RWPE1 (cell line): ENCODE data around the gene C22orf39.

ENCODE experiments used
- CTCF ChIA-PET: fragments of 350-600 bp; sonication (Branson Sonifier 250); formaldehyde crosslinking; extraction: SDS; loops from one replicate; lab custom pipeline; 2021; lab: Yijun Ruan, JAX
- POLR2A ChIA-PET: fragments of 400-600 bp; formaldehyde crosslinking; extraction: SDS; loops from one replicate; lab custom pipeline; 2020; ENCODE audit warnings: antibody characterized with exemption; ENCODE audit not compliant: low non-redundant PET; lab: Yijun Ruan, JAX
- DNase-seq: peaks from one replicate; pipeline ENCODE4 v3.0.0; 2012; ENCODE audit warnings: low spot score
- H3K27ac ChIP-seq: fragments of 450-650 bp; 2 replicates; pipeline ENCODE4 v1.5.1; 2017
- TF ChIP-seq, protein P1 (sequence below): fragments of 450-650 bp; conservative IDR thresholded peaks from 2 replicates; pipeline ENCODE4 v1.5.1; 2017; ENCODE audit warnings: low read depth, mild to moderate bottlenecking

C22orf39 gene

DNA sequence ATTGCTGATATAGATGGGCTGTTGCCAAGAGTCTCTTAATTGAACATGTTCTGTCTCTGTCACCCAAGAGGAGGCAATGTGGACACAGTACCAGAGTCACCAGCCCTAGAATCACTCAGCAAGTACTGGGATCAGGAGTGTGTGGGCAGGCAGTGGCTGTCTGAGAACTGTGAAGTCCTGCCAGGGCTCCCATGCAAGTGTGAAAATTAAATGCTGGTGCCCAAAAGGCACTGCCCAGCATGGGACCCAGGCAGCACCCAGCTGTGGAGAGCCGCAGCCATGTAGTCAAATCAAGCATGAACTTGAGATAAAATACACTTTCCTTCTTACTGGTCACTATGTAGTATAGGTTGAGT lies 35.8 kb downstream of the C22orf39 start:
- no peak overlapping the region for H3K27ac ChIP-seq
- POLR2A ChIA-PET, result no interaction called here
- TF ChIP-seq, protein P1, sequence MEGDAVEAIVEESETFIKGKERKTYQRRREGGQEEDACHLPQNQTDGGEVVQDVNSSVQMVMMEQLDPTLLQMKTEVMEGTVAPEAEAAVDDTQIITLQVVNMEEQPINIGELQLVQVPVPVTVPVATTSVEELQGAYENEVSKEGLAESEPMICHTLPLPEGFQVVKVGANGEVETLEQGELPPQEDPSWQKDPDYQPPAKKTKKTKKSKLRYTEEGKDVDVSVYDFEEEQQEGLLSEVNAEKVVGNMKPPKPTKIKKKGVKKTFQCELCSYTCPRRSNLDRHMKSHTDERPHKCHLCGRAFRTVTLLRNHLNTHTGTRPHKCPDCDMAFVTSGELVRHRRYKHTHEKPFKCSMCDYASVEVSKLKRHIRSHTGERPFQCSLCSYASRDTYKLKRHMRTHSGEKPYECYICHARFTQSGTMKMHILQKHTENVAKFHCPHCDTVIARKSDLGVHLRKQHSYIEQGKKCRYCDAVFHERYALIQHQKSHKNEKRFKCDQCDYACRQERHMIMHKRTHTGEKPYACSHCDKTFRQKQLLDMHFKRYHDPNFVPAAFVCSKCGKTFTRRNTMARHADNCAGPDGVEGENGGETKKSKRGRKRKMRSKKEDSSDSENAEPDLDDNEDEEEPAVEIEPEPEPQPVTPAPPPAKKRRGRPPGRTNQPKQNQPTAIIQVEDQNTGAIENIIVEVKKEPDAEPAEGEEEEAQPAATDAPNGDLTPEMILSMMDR, result no peak
- CTCF ChIA-PET, result no interaction called here
- DNase-seq, result no peak

DNA sequence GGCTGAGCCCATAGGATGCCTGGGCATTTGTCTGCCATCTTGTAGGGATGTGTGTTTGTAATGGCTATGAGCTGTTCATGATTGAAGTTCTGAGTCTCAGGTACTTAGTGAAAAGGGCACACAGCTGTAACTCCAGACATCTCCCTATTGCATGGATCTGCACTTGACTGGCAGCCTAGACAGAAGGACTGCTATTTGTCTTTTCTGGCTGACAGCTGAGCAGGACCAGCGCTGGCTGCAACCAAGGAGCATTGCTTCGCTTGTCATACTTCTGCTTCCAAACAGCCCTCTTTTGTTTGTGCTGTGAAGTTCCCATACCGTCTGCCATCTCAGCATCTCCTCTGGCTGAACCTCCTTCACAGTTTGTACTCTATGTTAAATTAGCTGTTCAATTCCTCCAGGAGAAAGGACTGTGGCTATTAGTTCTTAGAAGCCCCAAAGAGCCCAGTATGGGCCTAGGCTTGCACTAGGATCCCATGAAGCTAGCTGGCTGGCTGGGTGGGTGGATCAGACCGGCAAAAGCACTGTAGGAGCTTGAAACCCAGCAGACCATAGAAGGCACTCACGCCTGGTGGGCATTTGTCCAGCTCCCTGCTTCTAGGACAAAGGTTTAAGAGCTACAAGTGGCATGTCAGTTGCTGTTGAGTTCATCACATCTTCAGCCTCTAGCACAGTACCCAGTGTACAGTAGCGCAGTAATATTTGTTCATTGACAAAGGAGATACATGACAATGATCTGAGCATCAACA lies 36.4 kb downstream of the C22orf39 start:
- ChIA-PET CTCF (no interaction called here), POLR2A (no interaction called here)
- TF ChIP-seq, protein P1, result no peak
- H3K27ac ChIP-seq, result no peak overlapping the region
- DNase-seq, result no peak

DNA sequence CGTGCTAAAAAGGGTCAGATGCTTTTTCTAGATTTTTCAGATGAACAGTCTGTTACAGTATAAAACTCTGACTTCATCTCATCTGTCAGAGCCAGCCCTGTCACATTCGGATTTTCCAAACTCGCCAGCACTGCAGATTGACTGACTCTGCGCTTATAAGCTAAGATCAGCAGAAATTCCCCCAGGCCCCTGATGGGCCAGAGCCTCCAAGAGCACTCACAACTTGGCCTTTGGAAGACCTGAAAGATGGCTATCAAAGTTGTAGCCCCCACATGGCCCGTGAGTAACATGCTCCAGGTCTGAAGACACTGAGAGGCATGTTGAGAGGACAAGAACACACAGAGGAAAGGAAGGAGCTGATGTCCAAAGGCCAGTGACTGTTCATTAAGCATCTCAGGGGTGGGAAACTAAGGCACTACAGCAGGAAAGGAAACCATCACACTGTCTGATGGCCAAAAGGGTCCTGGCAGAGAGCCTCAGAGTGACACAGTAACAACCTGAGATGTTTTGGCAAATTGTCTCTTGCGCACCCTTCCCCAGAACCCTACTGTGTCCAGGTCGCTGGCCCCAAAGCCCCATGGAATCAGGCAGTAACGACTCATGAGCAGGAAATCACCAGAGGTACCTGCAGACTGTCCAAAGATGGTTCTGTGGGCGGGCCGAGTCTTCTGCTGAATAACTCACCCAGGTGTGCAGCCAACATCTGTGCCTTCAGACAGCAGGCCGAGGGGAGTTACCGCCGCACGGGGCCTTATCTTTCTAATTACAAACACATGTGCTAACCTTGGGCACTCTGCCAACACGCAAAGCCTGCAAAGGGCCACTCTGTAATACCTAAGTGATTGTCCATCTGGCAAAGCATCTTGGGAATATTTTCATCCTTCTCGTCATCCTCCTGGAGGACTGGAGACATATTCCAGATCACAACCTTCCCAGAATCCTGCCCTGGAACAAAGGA lies 39.6 kb downstream of the C22orf39 start:
- CTCF ChIA-PET, result no interaction called here
- DNase-seq, result no peak
- no peak overlapping the region for H3K27ac ChIP-seq
- TF ChIP-seq, protein P1, result no peak
- POLR2A ChIA-PET, result no interaction called here

DNA sequence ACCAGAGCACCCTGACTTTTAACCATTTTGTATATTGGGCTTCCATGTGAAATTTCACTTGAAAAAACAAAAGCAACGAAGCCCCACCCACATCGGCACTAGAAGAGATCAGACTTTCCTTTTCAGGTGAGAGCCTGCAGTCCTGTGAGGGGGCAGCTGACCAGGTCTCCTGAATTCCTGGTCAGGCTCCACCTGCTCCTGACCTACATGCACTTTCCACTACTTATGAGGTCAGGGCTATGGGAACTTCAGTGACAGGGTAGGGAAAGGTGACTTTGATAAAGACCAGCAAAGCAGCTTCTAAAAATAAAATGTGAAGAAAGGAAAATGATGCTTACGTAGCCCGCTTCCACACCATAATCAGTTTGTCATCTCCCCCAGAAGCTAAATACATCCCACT lies 40.7 kb downstream of the C22orf39 start:
- TF ChIP-seq, protein P1, result no peak
- H3K27ac ChIP-seq, result no peak overlapping the region
- CTCF ChIA-PET, result interaction anchor here (0.5 to 1.0 kb wide), 2 partner anchors 16 to 58 kb away, joined by 3 read pairs; no protein-coding TSS in a partner anchor
- no peak for DNase-seq
- POLR2A ChIA-PET, result no interaction called here

DNA sequence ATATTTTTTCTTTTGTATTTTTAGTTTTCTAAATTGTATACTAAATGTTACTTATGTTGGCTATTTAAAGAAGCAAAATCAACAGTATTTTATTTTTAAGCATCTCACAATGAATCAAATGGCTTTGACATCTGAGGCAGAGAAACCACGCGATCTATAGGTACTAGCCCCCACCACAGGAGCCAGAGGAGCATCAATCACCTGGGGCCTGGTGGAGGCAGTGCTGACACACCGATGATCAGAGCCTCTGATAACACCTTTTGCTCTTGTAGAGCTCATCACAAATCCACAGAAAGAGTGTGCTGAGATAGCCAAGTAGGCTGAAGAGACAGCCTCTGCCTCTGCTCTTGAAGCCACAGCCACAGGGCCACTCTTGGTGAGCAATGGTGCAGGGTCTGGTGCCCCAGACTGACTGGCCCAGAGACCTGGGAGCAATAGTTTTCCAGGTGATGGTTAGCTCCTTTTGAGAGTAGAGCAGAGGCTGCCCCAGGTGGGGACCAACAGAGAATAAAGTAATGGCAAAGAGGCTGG lies 41.2 kb downstream of the C22orf39 start:
- CTCF ChIA-PET, result interaction anchor here (0.5 to 1.0 kb wide), 2 partner anchors 15 to 57 kb away, joined by 3 read pairs; no protein-coding TSS in a partner anchor
- POLR2A ChIA-PET, result no interaction called here

DNA sequence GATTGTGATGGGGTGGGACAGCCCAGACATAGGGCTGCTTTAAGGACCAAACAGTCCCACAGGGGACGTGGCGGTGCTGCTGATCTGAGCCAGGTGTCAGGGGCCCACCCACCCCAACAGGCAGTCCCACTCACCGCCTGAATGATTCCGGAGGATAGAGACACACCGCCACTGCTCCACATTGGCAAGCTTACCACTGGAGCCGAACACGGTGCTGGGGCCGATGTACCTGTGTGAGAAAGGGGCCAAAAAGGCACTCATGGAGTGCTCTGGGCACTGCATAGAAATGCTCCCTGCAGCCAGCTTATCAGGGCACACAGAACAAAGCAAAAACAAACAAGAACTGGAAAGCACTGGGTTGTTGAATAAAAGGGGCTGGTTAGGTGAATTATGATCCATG lies 41.9 kb downstream of the C22orf39 start:
- ChIA-PET CTCF (interaction anchor here (0.5 kb wide), 1 partner anchor 72 kb away, joined by 4 read pairs; no protein-coding TSS in a partner anchor), POLR2A (no interaction called here)
- TF ChIP-seq, protein P1, result no peak
- H3K27ac ChIP-seq, result no peak overlapping the region
- no peak for DNase-seq

More for the DNA sequence above, 41.2 kb downstream of the C22orf39 start:
- H3K27ac ChIP-seq, result no peak overlapping the region
- DNase-seq, result no peak
- TF ChIP-seq, protein P1, result no peak
